Gastrocnemius medialis (tissue), 4 donors: ENCODE results near the gene SHISA3. TPM values are rescaled to one million over a fixed set of nuclear protein-coding genes. Genes with fewer than 3 reads are reported as not detected.
"Not testable (repeated sequence)": the region's sequence is repeated elsewhere in the genome, so short reads cannot be mapped to it uniquely, and the experiment has no call there.

ENCODE experiments used
- ATAC-seq, 2 donors: fragments of 150-250 bp; one replicate each; pipeline ENCODE4 v1.9.1; 2016
- DNase-seq, 2 donors: peaks; one replicate each; pipeline ENCODE4 v3.0.0-alpha.2; 2019
- H3K27ac ChIP-seq, 4 donors: fragments of 200-600 bp; sonication (generic); 1 replicate in 1 of 4; 2 replicates in 3 of 4; pipeline ENCODE4 v1.5.1; 2016 to 2018; ENCODE audit warnings: mild to moderate bottlenecking in 2 of 4, moderate library complexity in 1 of 4
- H3K27me3 ChIP-seq, 3 donors: fragments of 200-600 bp; sonication (generic) in 2 of 3; 1 replicate in 1 of 3; 2 replicates in 2 of 3; pipeline versions ENCODE4 v1.5.1 to v1.6.0; 2016 to 2019; ENCODE audit warnings: mild to moderate bottlenecking in 1 of 3, moderate library complexity in 1 of 3
- H3K36me3 ChIP-seq, 2 donors: fragments of 200-600 bp; sonication (generic) in 1 of 2; one replicate each; pipeline ENCODE4 v1.5.1; 2017 to 2018
- H3K4me1 ChIP-seq, 2 donors: fragments of 200-600 bp; sonication (generic) in 1 of 2; one replicate each; pipeline ENCODE4 v1.5.1; 2016 to 2017; ENCODE audit warnings: mild to moderate bottlenecking in 2 of 2
- H3K4me3 ChIP-seq, 4 donors: fragments of 200-600 bp; sonication (generic) in 3 of 4; 1 replicate in 1 of 4; 2 replicates in 3 of 4; pipeline ENCODE4 v1.5.1; 2016 to 2019; ENCODE audit warnings: mild to moderate bottlenecking in 2 of 4
- H3K9me3 ChIP-seq, 3 donors: fragments of 200-600 bp; sonication (generic) in 2 of 3; 1 replicate in 1 of 3; 2 replicates in 2 of 3; pipeline ENCODE4 v1.5.1; 2016 to 2019
- POLR2A ChIP-seq, 2 donors: fragments of 450-650 bp; IDR thresholded peaks; one replicate each; pipeline ENCODE4 v1.6.1; 2017; ENCODE audit warnings: antibody characterized with exemption in 2 of 2, mild to moderate bottlenecking in 2 of 2, moderate library complexity in 2 of 2
- in situ Hi-C, 4 donors: fragments of 200-750 bp; cut with MboI; loops; one replicate each; pipeline versions ENCODE4 v1.15.0 to v1.8.0; 2017; ENCODE audit warnings: low sequenced_read_pairs in 4 of 4
- intact Hi-C: fragments of 100-400 bp; cut with DNase I; formaldehyde crosslinking; loops from one replicate; pipeline ENCODE4 v1.15.1; 2023; ENCODE audit warnings: low total_unique reads
- total RNA-seq, 4 donors: library from RNA; depleted of rRNA; stranded (reverse); fragments of >200 nt; gene quantifications; one replicate each; pipeline versions ENCODE4 v1.1.0 to v1.2.3, GENCODE V29; 2016
- TF ChIP-seq, protein P1 (sequence below), 5 experiments: fragments of 450-650 bp in 3 of 5; fragments of 200-600 bp in 2 of 5; sonication (generic) in 2 of 5; IDR thresholded peaks in 4 of 5; conservative IDR thresholded peaks in 1 of 5; 1 replicate in 4 of 5; 2 replicates in 1 of 5; pipeline ENCODE4 v1.5.1; 2016 to 2019; ENCODE audit warnings: antibody characterized with exemption in 5 of 5, mild to moderate bottlenecking in 3 of 5, moderate library complexity in 3 of 5

Gene SHISA3
- total RNA-seq, 4 donors from 2014 or later: 0.31 to 2.1 (median 1.2) TPM

- TF ChIP-seq, protein P1, sequence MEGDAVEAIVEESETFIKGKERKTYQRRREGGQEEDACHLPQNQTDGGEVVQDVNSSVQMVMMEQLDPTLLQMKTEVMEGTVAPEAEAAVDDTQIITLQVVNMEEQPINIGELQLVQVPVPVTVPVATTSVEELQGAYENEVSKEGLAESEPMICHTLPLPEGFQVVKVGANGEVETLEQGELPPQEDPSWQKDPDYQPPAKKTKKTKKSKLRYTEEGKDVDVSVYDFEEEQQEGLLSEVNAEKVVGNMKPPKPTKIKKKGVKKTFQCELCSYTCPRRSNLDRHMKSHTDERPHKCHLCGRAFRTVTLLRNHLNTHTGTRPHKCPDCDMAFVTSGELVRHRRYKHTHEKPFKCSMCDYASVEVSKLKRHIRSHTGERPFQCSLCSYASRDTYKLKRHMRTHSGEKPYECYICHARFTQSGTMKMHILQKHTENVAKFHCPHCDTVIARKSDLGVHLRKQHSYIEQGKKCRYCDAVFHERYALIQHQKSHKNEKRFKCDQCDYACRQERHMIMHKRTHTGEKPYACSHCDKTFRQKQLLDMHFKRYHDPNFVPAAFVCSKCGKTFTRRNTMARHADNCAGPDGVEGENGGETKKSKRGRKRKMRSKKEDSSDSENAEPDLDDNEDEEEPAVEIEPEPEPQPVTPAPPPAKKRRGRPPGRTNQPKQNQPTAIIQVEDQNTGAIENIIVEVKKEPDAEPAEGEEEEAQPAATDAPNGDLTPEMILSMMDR (IDR thresholded peaks at IDR 0.05 in 4 of 5, conservative IDR thresholded peaks at IDR 0.05 in 1 of 5): peak in 3 of 5 experiments; percentile 4 to 50 (median 32)
- no peak for TF ChIP-seq POLR2A (IDR thresholded peaks at IDR 0.05)
- H3K27ac ChIP-seq: no peak overlapping the region
- no peak for DNase-seq
Observed at GRCh38 chr4:42371305-42372252, 25.7 kb upstream of the SHISA3 start.

DNA sequence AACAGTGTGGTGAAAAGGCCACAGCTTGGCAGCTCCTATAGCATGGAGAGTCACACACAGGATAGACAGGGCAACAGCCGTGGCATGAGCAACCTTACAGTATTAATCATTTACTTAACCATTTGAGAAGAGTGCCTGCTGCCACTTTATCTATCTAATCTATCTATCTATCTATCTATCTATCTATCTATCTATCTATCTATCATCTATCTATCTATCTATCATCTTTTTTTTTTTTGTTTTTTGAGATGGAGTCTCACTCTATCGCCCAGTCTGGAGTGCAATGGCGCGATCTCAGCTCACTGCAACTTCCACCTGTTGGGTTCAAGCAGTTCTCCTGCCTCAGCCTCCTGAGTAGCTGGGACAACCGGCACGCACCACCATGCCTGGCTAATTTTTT lies 25.0 kb upstream of the SHISA3 start:
- H3K4me3 ChIP-seq, in situ Hi-C loops, ATAC-seq, H3K4me1 ChIP-seq, H3K27ac ChIP-seq, H3K36me3 ChIP-seq, DNase-seq, H3K9me3 ChIP-seq, H3K27me3 ChIP-seq: not testable (repeated sequence)
- intact Hi-C loops: loop anchor here (5.0 kb wide), 1 partner anchor 145 kb away; no protein-coding TSS in a partner anchor

More at GRCh38 chr4:42371305-42372252, 25.7 kb upstream of the SHISA3 start:
- Histone ChIP-seq H3K9me3 (no peaks in the 10 kb centered on the region), H3K4me1 (no peaks in the 10 kb centered on the region), H3K36me3 (no peaks in the 10 kb centered on the region), H3K4me3 (no peak overlapping the region), H3K27me3 (no peaks in the 10 kb centered on the region)
- intact Hi-C loops (loop anchor here (5.0 kb wide), 1 partner anchor 146 kb away; no protein-coding TSS in a partner anchor), in situ Hi-C loops (no loop called here)
- no peak for ATAC-seq

DNA sequence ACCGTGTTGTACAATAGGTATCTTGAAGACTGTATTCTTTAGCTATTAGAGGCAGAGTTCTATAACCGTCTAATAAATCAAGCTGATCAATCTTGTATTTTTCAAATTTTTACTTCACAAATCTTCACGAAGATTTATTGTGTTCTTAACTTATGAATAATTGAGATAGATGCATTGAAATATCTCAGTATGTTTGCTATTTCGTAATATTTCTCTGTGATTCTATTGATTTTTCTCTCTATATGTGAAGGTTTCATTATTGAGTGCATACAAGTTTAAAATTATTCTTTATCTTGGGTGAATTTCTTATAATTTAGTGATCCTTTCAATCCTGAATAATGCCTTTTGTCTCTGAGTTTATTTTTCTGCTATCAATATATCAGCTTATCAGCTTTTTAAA lies 19.8 kb upstream of the SHISA3 start:
- Histone ChIP-seq H3K36me3 (no peaks in the 10 kb centered on the region), H3K9me3 (no peaks in the 10 kb centered on the region), H3K27me3 (no peaks in the 10 kb centered on the region), H3K4me3 (no peak overlapping the region), H3K4me1 (no peaks in the 10 kb centered on the region), H3K27ac (no peak overlapping the region)
- intact Hi-C loops (no loop called here), in situ Hi-C loops (no loop called here)
- no peak for DNase-seq
- TF ChIP-seq, protein P1 (IDR thresholded peaks at IDR 0.05 in 4 of 5, conservative IDR thresholded peaks at IDR 0.05 in 1 of 5): no peak
- no peak for TF ChIP-seq POLR2A (IDR thresholded peaks at IDR 0.05)
- no peak for ATAC-seq

DNA sequence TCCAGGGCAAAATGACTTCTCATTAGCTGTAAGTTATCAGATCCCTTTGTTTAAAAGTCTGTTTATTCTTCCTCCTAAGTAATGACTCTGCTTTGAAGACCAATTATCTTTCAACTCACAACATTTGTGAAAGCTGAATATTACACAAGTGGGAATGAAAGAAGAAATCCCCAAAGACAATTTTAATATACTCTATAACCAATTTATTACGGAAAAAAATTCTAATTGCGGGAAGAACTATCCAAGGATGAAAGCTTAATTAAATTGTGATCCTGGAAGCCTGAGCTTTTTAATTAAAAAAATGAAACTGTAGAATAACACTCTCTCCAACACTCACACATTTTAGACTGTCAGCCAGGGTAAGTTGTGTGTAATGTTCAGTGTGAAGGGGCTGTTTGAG lies 15.6 kb upstream of the SHISA3 start:
- ATAC-seq: no peak
- no peak for TF ChIP-seq POLR2A (IDR thresholded peaks at IDR 0.05)
- TF ChIP-seq, protein P1 (IDR thresholded peaks at IDR 0.05 in 4 of 5, conservative IDR thresholded peaks at IDR 0.05 in 1 of 5): no peak
- no peak overlapping the region for H3K27ac ChIP-seq
- H3K4me3 ChIP-seq: no peak overlapping the region
- no peaks in the 10 kb centered on the region for H3K36me3 ChIP-seq
- no peaks in the 10 kb centered on the region for H3K9me3 ChIP-seq
- no peaks in the 10 kb centered on the region for H3K4me1 ChIP-seq
- in situ Hi-C loops (no loop called here), intact Hi-C loops (no loop called here)
- DNase-seq: no peak
- no peaks in the 10 kb centered on the region for H3K27me3 ChIP-seq

- no peaks in the 10 kb centered on the region for H3K9me3 ChIP-seq
- H3K27me3 ChIP-seq: no peaks in the 10 kb centered on the region
- H3K4me1 ChIP-seq: no peaks in the 10 kb centered on the region
- H3K27ac ChIP-seq: no peak overlapping the region
- DNase-seq: no peak
- TF ChIP-seq, protein P1 (IDR thresholded peaks at IDR 0.05 in 4 of 5, conservative IDR thresholded peaks at IDR 0.05 in 1 of 5): no peak
- TF ChIP-seq POLR2A (IDR thresholded peaks at IDR 0.05): no peak
- ATAC-seq: no peak
- in situ Hi-C loops (no loop called here), intact Hi-C loops (no loop called here)
- H3K4me3 ChIP-seq: no peak overlapping the region
- H3K36me3 ChIP-seq: no peaks in the 10 kb centered on the region
Observed at GRCh38 chr4:42385516-42385915, 11.8 kb upstream of the SHISA3 start.
